WTC11 (cell line): ENCODE data around the gene BCKDHA. TPM values are rescaled to one million over a fixed set of nuclear protein-coding genes. Genes with fewer than 3 reads are reported as not detected.

Source experiments
- ATAC-seq: fragments of 200-7000 bp; cut with Tn5 transposase; 2 replicates; pipeline ENCODE4 v1.10.0; 2021; ENCODE audit warnings: mild to moderate bottlenecking, moderate library complexity
- CTCF ChIA-PET: fragments of 300-600 bp; sonication (Branson Sonifier 250); formaldehyde crosslinking; loops from one replicate; lab custom pipeline; 2021; ENCODE audit warnings: antibody characterized with exemption; lab: Charles Lee
- POLR2A ChIA-PET: fragments of 350-600 bp; sonication (Branson Sonifier 250); formaldehyde crosslinking; loops from one replicate; lab custom pipeline; 2021; ENCODE audit warnings: antibody characterized with exemption; lab: Charles Lee
- DNase-seq: peaks from one replicate; pipeline ENCODE4 v3.0.0; 2021; ENCODE audit warnings: low spot score
- H3K27ac Mint-ChIP-seq: 2 replicates; pipeline ENCODE4 v1.8.0; 2021; ENCODE audit warnings: mixed read lengths
- H3K27me3 Mint-ChIP-seq: 2 replicates; pipeline ENCODE4 v1.8.0; 2021; ENCODE audit warnings: low read depth, mild to moderate bottlenecking, moderate library complexity, mixed read lengths
- H3K36me3 Mint-ChIP-seq: 2 replicates; pipeline ENCODE4 v1.8.0; 2021; ENCODE audit warnings: mixed read lengths
- H3K4me1 Mint-ChIP-seq: 2 replicates; pipeline ENCODE4 v1.8.0; 2022; ENCODE audit warnings: mixed read lengths
- H3K4me3 Mint-ChIP-seq: 2 replicates; pipeline ENCODE4 v1.8.0; 2021; ENCODE audit warnings: mild to moderate bottlenecking, moderate library complexity, mixed read lengths
- H3K9me3 Mint-ChIP-seq: 2 replicates; pipeline ENCODE4 v1.8.0; 2021; ENCODE audit warnings: mixed read lengths
- ELF4 ChIP-seq: sonication (generic); formaldehyde crosslinking; IDR thresholded peaks from 2 replicates; pipeline ENCODE4 v1.8.1; 2022; ENCODE audit warnings: low read depth, mild to moderate bottlenecking, moderate library complexity, missing genetic modification reagents
- FOXP1 ChIP-seq: sonication (generic); formaldehyde crosslinking; IDR thresholded peaks from 2 replicates; pipeline ENCODE4 v1.8.0; 2022; ENCODE audit warnings: missing genetic modification reagents, mild to moderate bottlenecking, moderate library complexity, borderline replicate concordance
- JAZF1 ChIP-seq: fragments of 250-450 bp; sonication (Bioruptor Pico); IDR thresholded peaks from 2 replicates; pipeline ENCODE4 v1.9.0; 2021; ENCODE audit warnings: moderate library complexity, mild to moderate bottlenecking, inconsistent platforms
- NFYB ChIP-seq: sonication (generic); formaldehyde crosslinking; conservative IDR thresholded peaks from 2 replicates; pipeline ENCODE4 v1.8.0; 2022; ENCODE audit warnings: low read depth, missing genetic modification reagents
- NR1H2 ChIP-seq: sonication (generic); formaldehyde crosslinking; IDR thresholded peaks from 2 replicates; pipeline ENCODE4 v1.9.0; 2021; ENCODE audit warnings: mild to moderate bottlenecking, moderate library complexity, missing genetic modification reagents
- SMAD4 ChIP-seq: sonication (generic); formaldehyde crosslinking; IDR thresholded peaks from 2 replicates; pipeline ENCODE4 v1.8.0; 2022; ENCODE audit warnings: mild to moderate bottlenecking, missing genetic modification reagents
- ZBTB21 ChIP-seq: sonication (generic); formaldehyde crosslinking; IDR thresholded peaks from 2 replicates; pipeline ENCODE4 v1.8.1; 2023; ENCODE audit warnings: mild to moderate bottlenecking, missing genetic modification reagents, borderline replicate concordance
- ZNF232 ChIP-seq: sonication (generic); formaldehyde crosslinking; IDR thresholded peaks from 2 replicates; pipeline ENCODE4 v1.8.0; 2022; ENCODE audit warnings: mild to moderate bottlenecking, missing genetic modification reagents
- ZNF423 ChIP-seq: fragments of 250-450 bp; sonication (Bioruptor Pico); IDR thresholded peaks from 2 replicates; pipeline ENCODE4 v2.1.2; 2022; ENCODE audit warnings: mild to moderate bottlenecking, moderate library complexity
- total RNA-seq: library from RNA; stranded (reverse); gene quantifications from 3 replicates; pipeline ENCODE4 v1.2.3, GENCODE V29; 2021
- TF ChIP-seq, protein P1 (sequence below): fragments of 200-600 bp; IDR thresholded peaks from 2 replicates; pipeline ENCODE4 v1.8.0; 2022; ENCODE audit warnings: antibody characterized with exemption
- TF ChIP-seq, protein P2 (sequence below): fragments of 250-450 bp; sonication (Bioruptor Pico); conservative IDR thresholded peaks from 2 replicates; pipeline ENCODE4 v1.9.0; 2021; ENCODE audit warnings: mild to moderate bottlenecking
- TF ChIP-seq, protein P3 (sequence below): fragments of 250-450 bp; sonication (Bioruptor Pico); IDR thresholded peaks from 2 replicates; pipeline ENCODE4 v1.8.0; 2021; ENCODE audit warnings: mild to moderate bottlenecking
- TF ChIP-seq, protein P4 (sequence below): sonication (generic); formaldehyde crosslinking; IDR thresholded peaks from 2 replicates; pipeline ENCODE4 v1.8.0; 2022; ENCODE audit warnings: mild to moderate bottlenecking, missing genetic modification reagents
- TF ChIP-seq, protein P5 (sequence below): sonication (generic); formaldehyde crosslinking; IDR thresholded peaks from 2 replicates; pipeline ENCODE4 v1.8.1; 2023; ENCODE audit warnings: mild to moderate bottlenecking, missing genetic modification reagents, borderline replicate concordance
- TF ChIP-seq, protein P6 (sequence below): sonication (generic); formaldehyde crosslinking; IDR thresholded peaks from 2 replicates; pipeline ENCODE4 v1.8.0; 2022; ENCODE audit warnings: missing genetic modification reagents

The BCKDHA gene
- total RNA-seq, 1 experiment from 2014 or later = 18.8 TPM

DNA sequence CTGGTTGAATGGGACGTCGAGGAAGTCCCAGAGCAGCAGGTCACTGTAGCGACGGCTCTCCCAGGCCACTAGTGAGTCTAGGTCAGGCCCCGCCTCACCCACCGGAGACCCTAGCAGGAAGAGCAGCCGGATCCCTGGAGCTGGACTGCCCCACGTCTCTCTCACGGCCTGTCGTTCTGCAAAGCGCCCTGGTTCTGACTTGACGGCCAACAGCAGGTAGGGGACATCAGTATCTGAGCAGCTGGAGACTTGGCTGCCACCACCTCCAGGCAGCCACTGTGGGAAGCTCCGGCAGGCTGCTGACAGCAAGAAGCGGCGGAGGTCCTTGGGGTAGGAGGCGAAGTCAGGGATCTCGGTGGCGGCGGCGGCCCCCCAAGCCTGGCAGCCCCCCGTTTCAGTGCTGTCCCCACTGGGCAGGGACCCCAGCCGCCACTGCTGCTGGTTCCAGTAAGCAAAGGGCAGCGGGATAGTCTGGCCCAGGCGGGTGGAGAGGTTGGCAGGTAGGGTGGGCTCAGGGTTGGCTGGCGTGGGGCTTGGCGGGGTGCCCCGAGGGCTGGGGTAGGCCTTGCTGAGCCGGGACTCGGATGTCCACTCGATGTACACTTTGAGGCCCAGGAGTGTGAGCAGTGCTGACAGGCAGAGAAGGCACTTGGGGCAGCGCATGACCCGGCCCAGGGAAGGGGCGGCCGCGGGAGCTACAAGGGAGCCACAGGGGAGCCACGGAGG is 28.7 kb downstream of the BCKDHA start:
- peaks cover 3% of the 10 kb centered on the region for H3K36me3 Mint-ChIP-seq
- peaks cover 21% of the 10 kb centered on the region for H3K4me1 Mint-ChIP-seq
- ChIA-PET CTCF (interaction anchor here (0.7 to 3.9 kb wide), 12 partner anchors 13 to 571 kb away, joined by 3 to 40 read pairs (median 7); partner anchors contain the start of genes B9D2 and DMAC2), POLR2A (interaction anchor here (0.6 to 4.2 kb wide), 4 partner anchors 13 to 50 kb away, joined by 5 to 31 read pairs (median 8); partner anchors contain the start of genes DMAC2 and TMEM91)
- DNase-seq = no peak
- H3K27ac Mint-ChIP-seq = no peak overlapping the region
- no peak for ATAC-seq
- no peaks in the 10 kb centered on the region for H3K27me3 Mint-ChIP-seq
- 0 out of 2 replicates have a peak overlapping the region, but pooled peaks have one; percentile 84 for H3K4me3 Mint-ChIP-seq
- H3K9me3 Mint-ChIP-seq = no peaks in the 10 kb centered on the region
- 0 out of 2 replicates have a peak, but pooled peaks have one; percentile 11 for TF ChIP-seq FOXP1 (CRISPR knock-in tag)
- TF ChIP-seq, protein P1, sequence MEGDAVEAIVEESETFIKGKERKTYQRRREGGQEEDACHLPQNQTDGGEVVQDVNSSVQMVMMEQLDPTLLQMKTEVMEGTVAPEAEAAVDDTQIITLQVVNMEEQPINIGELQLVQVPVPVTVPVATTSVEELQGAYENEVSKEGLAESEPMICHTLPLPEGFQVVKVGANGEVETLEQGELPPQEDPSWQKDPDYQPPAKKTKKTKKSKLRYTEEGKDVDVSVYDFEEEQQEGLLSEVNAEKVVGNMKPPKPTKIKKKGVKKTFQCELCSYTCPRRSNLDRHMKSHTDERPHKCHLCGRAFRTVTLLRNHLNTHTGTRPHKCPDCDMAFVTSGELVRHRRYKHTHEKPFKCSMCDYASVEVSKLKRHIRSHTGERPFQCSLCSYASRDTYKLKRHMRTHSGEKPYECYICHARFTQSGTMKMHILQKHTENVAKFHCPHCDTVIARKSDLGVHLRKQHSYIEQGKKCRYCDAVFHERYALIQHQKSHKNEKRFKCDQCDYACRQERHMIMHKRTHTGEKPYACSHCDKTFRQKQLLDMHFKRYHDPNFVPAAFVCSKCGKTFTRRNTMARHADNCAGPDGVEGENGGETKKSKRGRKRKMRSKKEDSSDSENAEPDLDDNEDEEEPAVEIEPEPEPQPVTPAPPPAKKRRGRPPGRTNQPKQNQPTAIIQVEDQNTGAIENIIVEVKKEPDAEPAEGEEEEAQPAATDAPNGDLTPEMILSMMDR = no peak
- TF ChIP-seq, protein P2, sequence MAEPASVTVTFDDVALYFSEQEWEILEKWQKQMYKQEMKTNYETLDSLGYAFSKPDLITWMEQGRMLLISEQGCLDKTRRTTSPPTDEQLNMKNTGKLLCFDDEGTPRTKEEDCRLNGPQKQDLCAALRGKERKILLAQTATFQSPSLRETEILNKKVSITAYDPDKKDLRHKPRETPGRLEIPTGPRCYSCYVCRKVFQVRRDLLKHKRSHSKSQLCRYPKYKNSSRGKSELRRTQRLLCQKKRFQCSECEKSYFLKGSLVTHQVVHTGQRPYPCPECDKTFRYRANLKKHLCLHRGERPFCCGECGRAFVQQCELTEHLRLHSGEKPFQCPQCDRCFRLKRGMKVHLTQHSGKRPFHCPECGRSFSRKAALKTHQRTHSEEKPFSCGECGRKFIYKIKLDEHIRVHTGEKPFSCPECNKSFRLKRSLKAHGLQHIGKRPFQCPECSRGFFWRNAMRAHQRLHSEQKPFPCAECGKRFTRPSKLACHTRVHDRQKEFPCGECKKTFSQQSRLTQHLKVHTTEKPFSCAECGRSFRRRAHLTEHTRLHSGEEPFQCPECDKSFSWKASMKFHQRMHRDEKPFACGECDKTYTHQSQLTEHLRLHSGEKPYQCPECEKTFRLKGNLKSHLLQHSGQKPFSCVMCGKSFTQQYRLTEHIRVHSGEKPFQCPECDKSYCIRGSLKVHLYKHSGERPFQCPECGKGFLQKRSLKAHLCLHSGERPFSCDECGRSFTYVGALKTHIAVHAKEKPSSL = no peak

DNA sequence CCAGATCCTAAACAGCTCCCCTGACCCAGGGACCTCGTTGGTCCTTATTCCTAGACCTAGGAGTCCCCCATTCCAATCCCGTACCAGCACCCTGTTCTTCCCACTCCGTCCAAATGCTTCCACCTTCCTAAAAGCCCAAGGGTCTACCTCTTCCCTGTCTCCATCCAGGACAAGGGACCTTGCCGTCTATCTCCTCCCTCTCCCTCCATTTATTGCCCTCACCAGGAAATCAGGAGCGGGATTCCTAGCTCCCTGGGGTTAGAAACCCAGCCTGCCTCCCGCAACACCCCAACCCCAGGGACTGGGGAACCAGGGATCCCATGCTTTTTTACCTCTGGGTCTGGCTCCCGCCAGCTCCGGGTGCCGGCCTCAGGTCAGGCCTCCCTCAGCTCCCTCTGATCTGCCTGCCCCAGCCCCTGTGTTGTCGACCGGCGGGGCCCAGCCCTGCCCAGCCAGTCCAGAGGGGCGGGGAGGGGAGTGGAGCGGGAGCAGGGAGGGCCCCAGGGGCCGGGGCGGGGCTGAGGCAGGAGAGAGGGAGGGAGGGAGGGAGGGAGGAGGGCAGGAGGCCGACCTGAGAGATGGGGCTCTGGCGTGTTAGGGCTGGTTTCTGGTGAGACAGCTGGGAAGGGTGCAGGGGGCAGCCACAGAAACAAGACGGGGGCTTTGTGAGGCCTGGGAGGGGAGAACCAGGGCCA is 29.5 kb downstream of the BCKDHA start, which contains the start of gene B3GNT8:
B3GNT8 (minus strand) TSS at position 423 of the 695 bp plus-strand sequence. CDS start 596 bp downstream, outside the sequence.
- ATAC-seq (peak; percentile 89), DNase-seq (peak; percentile 89)
- Mint-ChIP-seq H3K27ac (peak within 1 kb of the TSS; percentile 95), H3K4me3 (peak within 1 kb of the TSS; percentile 84), H3K4me1 (peaks cover 21% of the 10 kb centered on the region), H3K9me3 (no peaks in the 10 kb centered on the region), H3K36me3 (peaks cover 9% of the 10 kb centered on the region), H3K27me3 (no peaks in the 10 kb centered on the region)
- CTCF ChIA-PET = interaction anchor here (0.6 to 3.9 kb wide), 14 partner anchors 12 to 570 kb away, joined by 3 to 40 read pairs (median 6); partner anchors contain the start of genes B9D2 and DMAC2
- POLR2A ChIA-PET = interaction anchor here (0.5 to 4.2 kb wide), 5 partner anchors 12 to 91 kb away, joined by 5 to 31 read pairs (median 6); partner anchors contain the start of genes DMAC2 and TMEM91
- TF ChIP-seq, protein P3, sequence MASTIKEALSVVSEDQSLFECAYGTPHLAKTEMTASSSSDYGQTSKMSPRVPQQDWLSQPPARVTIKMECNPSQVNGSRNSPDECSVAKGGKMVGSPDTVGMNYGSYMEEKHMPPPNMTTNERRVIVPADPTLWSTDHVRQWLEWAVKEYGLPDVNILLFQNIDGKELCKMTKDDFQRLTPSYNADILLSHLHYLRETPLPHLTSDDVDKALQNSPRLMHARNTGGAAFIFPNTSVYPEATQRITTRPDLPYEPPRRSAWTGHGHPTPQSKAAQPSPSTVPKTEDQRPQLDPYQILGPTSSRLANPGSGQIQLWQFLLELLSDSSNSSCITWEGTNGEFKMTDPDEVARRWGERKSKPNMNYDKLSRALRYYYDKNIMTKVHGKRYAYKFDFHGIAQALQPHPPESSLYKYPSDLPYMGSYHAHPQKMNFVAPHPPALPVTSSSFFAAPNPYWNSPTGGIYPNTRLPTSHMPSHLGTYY = no peak
- TF ChIP-seq SMAD4 = no peak
- no peak for TF ChIP-seq ZNF423 (CRISPR knock-in tag)
- TF ChIP-seq JAZF1 = no peak
- TF ChIP-seq, protein P4, sequence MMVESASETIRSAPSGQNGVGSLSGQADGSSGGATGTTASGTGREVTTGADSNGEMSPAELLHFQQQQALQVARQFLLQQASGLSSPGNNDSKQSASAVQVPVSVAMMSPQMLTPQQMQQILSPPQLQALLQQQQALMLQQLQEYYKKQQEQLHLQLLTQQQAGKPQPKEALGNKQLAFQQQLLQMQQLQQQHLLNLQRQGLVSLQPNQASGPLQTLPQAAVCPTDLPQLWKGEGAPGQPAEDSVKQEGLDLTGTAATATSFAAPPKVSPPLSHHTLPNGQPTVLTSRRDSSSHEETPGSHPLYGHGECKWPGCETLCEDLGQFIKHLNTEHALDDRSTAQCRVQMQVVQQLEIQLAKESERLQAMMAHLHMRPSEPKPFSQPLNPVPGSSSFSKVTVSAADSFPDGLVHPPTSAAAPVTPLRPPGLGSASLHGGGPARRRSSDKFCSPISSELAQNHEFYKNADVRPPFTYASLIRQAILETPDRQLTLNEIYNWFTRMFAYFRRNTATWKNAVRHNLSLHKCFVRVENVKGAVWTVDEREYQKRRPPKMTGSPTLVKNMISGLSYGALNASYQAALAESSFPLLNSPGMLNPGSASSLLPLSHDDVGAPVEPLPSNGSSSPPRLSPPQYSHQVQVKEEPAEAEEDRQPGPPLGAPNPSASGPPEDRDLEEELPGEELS = no peak
- TF ChIP-seq ELF4 (CRISPR knock-in tag) = no peak
- TF ChIP-seq ZNF232 = no peak
- TF ChIP-seq ZBTB21 = no peak
- TF ChIP-seq, protein P5, sequence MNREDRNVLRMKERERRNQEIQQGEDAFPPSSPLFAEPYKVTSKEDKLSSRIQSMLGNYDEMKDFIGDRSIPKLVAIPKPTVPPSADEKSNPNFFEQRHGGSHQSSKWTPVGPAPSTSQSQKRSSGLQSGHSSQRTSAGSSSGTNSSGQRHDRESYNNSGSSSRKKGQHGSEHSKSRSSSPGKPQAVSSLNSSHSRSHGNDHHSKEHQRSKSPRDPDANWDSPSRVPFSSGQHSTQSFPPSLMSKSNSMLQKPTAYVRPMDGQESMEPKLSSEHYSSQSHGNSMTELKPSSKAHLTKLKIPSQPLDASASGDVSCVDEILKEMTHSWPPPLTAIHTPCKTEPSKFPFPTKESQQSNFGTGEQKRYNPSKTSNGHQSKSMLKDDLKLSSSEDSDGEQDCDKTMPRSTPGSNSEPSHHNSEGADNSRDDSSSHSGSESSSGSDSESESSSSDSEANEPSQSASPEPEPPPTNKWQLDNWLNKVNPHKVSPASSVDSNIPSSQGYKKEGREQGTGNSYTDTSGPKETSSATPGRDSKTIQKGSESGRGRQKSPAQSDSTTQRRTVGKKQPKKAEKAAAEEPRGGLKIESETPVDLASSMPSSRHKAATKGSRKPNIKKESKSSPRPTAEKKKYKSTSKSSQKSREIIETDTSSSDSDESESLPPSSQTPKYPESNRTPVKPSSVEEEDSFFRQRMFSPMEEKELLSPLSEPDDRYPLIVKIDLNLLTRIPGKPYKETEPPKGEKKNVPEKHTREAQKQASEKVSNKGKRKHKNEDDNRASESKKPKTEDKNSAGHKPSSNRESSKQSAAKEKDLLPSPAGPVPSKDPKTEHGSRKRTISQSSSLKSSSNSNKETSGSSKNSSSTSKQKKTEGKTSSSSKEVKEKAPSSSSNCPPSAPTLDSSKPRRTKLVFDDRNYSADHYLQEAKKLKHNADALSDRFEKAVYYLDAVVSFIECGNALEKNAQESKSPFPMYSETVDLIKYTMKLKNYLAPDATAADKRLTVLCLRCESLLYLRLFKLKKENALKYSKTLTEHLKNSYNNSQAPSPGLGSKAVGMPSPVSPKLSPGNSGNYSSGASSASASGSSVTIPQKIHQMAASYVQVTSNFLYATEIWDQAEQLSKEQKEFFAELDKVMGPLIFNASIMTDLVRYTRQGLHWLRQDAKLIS (CRISPR knock-in tag) = no peak
- no peak for TF ChIP-seq NFYB (CRISPR knock-in tag)
- TF ChIP-seq, protein P6, sequence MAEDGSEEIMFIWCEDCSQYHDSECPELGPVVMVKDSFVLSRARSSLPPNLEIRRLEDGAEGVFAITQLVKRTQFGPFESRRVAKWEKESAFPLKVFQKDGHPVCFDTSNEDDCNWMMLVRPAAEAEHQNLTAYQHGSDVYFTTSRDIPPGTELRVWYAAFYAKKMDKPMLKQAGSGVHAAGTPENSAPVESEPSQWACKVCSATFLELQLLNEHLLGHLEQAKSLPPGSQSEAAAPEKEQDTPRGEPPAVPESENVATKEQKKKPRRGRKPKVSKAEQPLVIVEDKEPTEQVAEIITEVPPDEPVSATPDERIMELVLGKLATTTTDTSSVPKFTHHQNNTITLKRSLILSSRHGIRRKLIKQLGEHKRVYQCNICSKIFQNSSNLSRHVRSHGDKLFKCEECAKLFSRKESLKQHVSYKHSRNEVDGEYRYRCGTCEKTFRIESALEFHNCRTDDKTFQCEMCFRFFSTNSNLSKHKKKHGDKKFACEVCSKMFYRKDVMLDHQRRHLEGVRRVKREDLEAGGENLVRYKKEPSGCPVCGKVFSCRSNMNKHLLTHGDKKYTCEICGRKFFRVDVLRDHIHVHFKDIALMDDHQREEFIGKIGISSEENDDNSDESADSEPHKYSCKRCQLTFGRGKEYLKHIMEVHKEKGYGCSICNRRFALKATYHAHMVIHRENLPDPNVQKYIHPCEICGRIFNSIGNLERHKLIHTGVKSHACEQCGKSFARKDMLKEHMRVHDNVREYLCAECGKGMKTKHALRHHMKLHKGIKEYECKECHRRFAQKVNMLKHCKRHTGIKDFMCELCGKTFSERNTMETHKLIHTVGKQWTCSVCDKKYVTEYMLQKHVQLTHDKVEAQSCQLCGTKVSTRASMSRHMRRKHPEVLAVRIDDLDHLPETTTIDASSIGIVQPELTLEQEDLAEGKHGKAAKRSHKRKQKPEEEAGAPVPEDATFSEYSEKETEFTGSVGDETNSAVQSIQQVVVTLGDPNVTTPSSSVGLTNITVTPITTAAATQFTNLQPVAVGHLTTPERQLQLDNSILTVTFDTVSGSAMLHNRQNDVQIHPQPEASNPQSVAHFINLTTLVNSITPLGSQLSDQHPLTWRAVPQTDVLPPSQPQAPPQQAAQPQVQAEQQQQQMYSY = no peak
- no peak for TF ChIP-seq NR1H2 (CRISPR knock-in tag)
